HG02642 (cell line): Measurements from ENCODE around the gene TCN1.
"Not testable (repeated sequence)": the region's sequence is repeated elsewhere in the genome, so short reads cannot be mapped to it uniquely, and the experiment has no call there.

Experiments used
- ATAC-seq: cut with Tn5 transposase; IDR thresholded peaks from one replicate; pipeline ENCODE4 v1.9.1; 2021; ENCODE audit warnings: mild to moderate bottlenecking; ENCODE audit not compliant: unreplicated experiment, poor library complexity

Gene TCN1

GRCh38 chr11:59866397-59866796 is at the start of gene TCN1:
Gene TCN1, minus strand, starts transcription at chr11:59866487. Its CDS starts 17 bp downstream, at chr11:59866470.
- ATAC-seq, result no peak

GRCh38 chr11:59903569-59903968 is 37.3 kb upstream of the TCN1 start:
- not testable (repeated sequence) for ATAC-seq

GRCh38 chr11:59901306-59901705 is 35.0 kb upstream of the TCN1 start:
- ATAC-seq, result no peak

- no peak for ATAC-seq
Observed at GRCh38 chr11:59900366-59901126, 34.3 kb upstream of the TCN1 start.

- ATAC-seq, result no peak
Observed at GRCh38 chr11:59899532-59899931, 33.2 kb upstream of the TCN1 start.

DNA sequence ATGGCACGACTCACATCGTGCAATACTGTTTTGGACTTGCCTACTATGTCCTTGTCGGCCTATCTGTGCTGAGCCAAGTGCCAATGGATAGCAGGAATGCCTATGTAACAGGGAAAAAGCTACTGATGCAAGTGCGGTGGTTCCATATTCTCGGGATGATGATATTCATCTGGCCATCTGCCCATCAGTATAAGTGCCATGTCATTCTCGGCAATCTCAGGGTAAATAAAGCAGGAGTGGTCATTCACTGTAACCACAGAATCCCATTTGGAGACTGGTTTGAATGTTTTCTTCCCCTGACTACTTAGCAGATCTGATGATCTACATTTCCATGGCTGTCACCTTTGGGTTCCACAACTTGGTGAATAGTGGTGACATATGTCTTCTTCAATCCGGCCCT is 32.4 kb upstream of the TCN1 start:
- ATAC-seq, result no peak

DNA sequence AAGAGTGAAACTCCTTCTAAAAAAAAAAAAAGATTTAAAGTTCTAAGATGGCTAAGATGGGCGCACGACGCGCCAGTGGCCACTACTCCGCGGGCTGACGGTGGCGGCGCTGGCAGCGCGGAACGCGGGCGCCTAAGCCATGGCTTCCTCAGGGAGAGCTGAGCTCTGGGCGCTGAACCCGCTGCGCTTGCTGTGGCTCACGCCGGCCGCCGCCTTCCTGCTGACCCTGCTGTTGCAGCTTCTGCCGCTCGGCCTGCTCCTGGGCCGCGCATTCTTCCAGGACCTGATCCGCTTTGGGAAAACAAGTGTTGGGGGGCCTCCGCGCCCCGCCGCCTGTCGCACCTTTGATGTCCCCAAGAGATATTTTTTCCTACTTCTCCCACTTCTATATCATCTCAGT is 31.8 kb upstream of the TCN1 start:
- ATAC-seq, result no peak

GRCh38 chr11:59894616-59895015 is 28.3 kb upstream of the TCN1 start:
- ATAC-seq, result no peak

GRCh38 chr11:59891781-59892181 is 25.5 kb upstream of the TCN1 start:
- no peak for ATAC-seq

GRCh38 chr11:59887156-59887555 is 20.9 kb upstream of the TCN1 start:
- not testable (repeated sequence) for ATAC-seq

DNA sequence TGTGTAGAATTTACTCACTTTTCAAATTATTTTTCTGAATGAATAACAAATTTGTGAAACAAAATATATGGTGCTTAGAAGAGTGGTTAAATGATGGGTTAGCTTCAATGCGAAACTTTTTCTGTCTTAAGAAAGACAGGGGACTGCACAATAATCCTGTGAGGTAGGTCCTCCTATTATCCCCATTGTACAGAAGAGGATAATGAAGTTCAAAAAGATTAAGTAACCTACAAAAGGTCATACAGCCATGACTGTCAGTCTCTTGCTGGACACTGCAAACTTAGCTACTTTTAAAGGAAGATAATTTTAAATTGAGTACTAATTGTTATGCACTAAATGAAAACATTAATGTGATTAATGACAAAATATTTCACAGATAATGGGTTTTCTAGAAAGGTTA is 17.3 kb upstream of the TCN1 start:
- no peak for ATAC-seq

DNA sequence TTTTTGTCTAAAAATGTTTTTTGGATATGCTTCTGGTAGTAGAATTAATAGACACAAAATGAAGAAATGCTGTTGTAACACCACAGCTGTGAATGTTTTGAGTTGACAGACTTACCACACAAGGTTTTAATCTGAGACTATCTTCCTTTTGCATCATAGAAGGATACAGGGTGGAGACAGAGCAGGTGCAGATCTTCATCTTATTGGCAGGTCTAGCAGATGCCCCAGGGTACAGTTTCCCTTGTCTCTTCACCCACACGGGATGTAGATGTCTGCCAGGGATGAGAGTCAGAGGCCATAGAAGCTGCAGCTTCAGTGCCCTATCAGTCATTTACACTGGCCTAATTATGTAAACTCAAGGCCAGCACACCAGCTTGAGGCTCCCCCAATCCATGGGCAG is 13.3 kb upstream of the TCN1 start:
- ATAC-seq, result no peak

DNA sequence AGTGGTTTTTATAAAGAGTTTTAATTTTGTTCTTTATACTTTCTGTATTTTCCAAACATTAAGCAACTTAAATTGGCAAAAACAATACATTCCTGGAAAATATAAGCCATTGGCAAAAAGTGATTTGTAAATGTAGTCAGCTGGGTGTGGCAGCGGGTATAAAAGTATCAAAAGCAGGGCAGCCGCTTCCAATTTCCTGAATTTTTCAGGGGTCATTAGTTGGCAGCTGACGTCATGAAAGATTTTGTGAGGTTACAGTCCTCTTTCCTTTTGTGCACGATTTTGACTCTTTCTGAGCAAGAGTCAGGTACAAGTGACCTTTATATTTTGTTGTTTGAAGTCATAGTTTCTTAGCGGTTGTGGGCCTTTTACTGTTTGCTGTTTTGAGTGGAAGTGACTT is 12.3 kb upstream of the TCN1 start, which contains the start of gene OOSP3:
OOSP3 (plus strand) TSS at position 208 of the 400 bp plus-strand sequence; CDS start at position 235, 27 bp downstream.
- no peak for ATAC-seq

GRCh38 chr11:59877784-59878183 is 11.5 kb upstream of the TCN1 start:
- ATAC-seq, result no peak

- ATAC-seq, result no peak
Observed at GRCh38 chr11:59877325-59877724, 11.0 kb upstream of the TCN1 start.

- ATAC-seq, result no peak
Observed at GRCh38 chr11:59875856-59876519, 9.7 kb upstream of the TCN1 start.

- ATAC-seq, result no peak
Observed at GRCh38 chr11:59872076-59872475, 5.8 kb upstream of the TCN1 start.

DNA sequence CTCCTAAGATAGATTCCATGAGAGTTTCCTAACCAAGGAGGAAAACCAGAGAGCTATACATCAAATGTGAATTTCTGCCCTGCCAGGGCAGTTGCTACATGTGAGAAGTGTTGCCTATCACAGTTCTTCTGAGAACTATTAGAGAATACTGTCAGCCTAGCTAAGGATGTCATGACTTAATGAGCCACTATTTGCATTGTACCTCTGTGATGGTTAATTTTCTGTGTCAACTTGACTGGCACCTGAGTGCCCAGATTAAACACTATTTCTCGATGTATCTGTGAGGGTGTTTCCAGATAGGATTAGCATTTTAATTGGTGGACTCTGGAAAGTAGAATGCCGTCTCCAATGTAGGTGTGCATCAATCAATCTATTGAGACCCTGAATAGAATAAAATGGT is 1.7 kb upstream of the TCN1 start:
- no peak for ATAC-seq

DNA sequence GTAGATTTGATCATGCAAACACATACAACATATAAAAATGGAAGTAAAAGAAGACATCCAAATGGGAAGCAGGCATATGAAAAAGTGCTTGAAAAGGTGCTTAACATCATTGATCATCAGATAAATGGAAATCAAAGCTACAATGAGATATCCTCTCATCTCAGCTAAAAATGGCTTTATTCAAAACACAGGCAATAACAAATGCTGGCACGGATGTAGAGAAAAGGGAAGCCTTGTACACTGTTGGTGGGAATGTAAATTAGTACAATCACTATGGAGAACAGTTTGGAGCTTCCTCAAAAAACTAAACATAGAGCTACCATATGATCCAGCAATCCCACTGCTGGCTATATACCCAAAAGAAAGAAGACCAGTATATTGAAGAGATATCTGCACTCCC is 549 bp upstream of the TCN1 start:
- ATAC-seq, result no peak

DNA sequence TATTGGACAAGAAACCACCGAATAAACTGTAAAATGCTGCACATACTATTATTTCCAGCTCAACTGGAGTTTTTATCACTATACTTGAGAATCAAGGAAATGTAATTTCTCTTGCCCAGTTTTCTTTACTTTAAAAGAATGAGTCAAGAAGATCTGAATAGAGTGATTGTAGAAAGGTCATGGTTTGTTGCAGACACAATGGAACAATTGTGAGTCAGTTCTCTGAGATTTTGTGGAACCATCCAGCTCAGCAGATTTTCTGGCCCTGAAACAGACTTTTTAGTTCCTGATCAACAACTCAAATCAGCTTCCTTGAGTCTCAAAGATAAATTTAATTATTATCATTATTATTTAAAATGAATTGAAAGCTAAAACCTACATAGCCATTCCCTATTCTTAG is 1.3 kb downstream of the TCN1 start:
- no peak for ATAC-seq

DNA sequence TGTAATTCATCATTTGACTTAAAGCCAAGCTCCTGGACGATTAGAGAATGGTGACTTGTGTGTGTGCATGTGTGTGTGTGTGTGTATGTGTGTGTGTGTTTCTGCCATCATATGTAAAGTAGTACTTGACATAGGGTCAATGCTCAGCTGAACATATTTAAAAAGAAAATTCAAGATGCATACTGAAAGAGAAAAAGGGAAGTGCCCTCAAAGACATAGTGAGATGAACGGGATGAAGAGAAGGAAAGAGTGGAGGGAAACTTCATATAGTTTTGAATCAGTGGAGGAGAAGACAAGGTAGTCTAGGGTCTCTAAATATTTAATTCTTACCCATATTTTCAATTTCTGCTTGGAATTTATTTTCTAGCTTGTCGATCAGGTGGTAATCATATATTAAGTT is 4.0 kb downstream of the TCN1 start:
- no peak for ATAC-seq

- no peak for ATAC-seq
Observed at GRCh38 chr11:59859673-59860072, 6.6 kb downstream of the TCN1 start.
